ENCODE measurements around the gene PEX1.
"Not testable (repeated sequence)": the region's sequence is repeated elsewhere in the genome, so short reads cannot be mapped to it uniquely, and the experiment has no call there.

The PEX1 gene

GRCh38 chr7:92513167-92513902 is 15.0 kb downstream of the PEX1 start:
- H3K4me3 ChIP-seq (ENCODE audit: low read depth, low read length), result no peak overlapping the region
- DNase-seq (ENCODE audit: low read depth), result no peak

GRCh38 chr7:92508946-92509345 is 19.4 kb downstream of the PEX1 start:
- H3K4me3 ChIP-seq (ENCODE audit: low read depth, low read length), result no peak overlapping the region
- DNase-seq (ENCODE audit: low read depth), result no peak

GRCh38 chr7:92506363-92506762 is 22.0 kb downstream of the PEX1 start:
- no peak for DNase-seq (ENCODE audit: low read depth)
- no peak overlapping the region for H3K4me3 ChIP-seq (ENCODE audit: low read depth, low read length)

GRCh38 chr7:92504563-92504962 is 23.8 kb downstream of the PEX1 start:
- no peak overlapping the region for H3K4me3 ChIP-seq (ENCODE audit: low read depth, low read length)
- DNase-seq (ENCODE audit: low read depth), result no peak

GRCh38 chr7:92503767-92504166 is 24.6 kb downstream of the PEX1 start:
- no peak overlapping the region for H3K4me3 ChIP-seq (ENCODE audit: low read depth, low read length)
- DNase-seq (ENCODE audit: low read depth), result no peak

- DNase-seq (ENCODE audit: low read depth), result no peak
- H3K4me3 ChIP-seq (ENCODE audit: low read depth, low read length), result no peak overlapping the region
These were observed 29.8 kb downstream of the PEX1 start for GRCh38 chr7:92498557-92498956.

- peak; percentile 9 for DNase-seq (ENCODE audit: low read depth)
- H3K4me3 ChIP-seq (ENCODE audit: low read depth, low read length), result no peak overlapping the region
These were observed 31.4 kb downstream of the PEX1 start for GRCh38 chr7:92496876-92497275.

GRCh38 chr7:92489634-92490033 is 38.7 kb downstream of the PEX1 start:
- DNase-seq (ENCODE audit: low read depth), result no peak
- no peak overlapping the region for H3K4me3 ChIP-seq (ENCODE audit: low read depth, low read length)

- DNase-seq (ENCODE audit: low read depth), result no peak
- H3K4me3 ChIP-seq (ENCODE audit: low read depth, low read length), result no peak overlapping the region
These were observed 40.5 kb downstream of the PEX1 start for GRCh38 chr7:92487804-92488203.

GRCh38 chr7:92485974-92486373 is 42.3 kb downstream of the PEX1 start:
- no peak for DNase-seq (ENCODE audit: low read depth)
- H3K4me3 ChIP-seq (ENCODE audit: low read depth, low read length), result no peak overlapping the region

GRCh38 chr7:92485267-92485892 is 42.9 kb downstream of the PEX1 start:
- DNase-seq (ENCODE audit: low read depth), result no peak
- no peak overlapping the region for H3K4me3 ChIP-seq (ENCODE audit: low read depth, low read length)

GRCh38 chr7:92484226-92484625 is 44.1 kb downstream of the PEX1 start:
- not testable (repeated sequence) for DNase-seq (ENCODE audit: low read depth); H3K4me3 ChIP-seq (ENCODE audit: low read depth, low read length)

GRCh38 chr7:92483624-92484023 is 44.7 kb downstream of the PEX1 start:
- H3K4me3 ChIP-seq (ENCODE audit: low read depth, low read length); DNase-seq (ENCODE audit: low read depth): not testable (repeated sequence)

GRCh38 chr7:92479146-92479545 is 49.2 kb downstream of the PEX1 start:
- not testable (repeated sequence) for DNase-seq (ENCODE audit: low read depth); H3K4me3 ChIP-seq (ENCODE audit: low read depth, low read length)

- no peak overlapping the region for H3K4me3 ChIP-seq (ENCODE audit: low read depth, low read length)
- no peak for DNase-seq (ENCODE audit: low read depth)
These were observed 49.6 kb downstream of the PEX1 start for GRCh38 chr7:92478711-92479110.

GRCh38 chr7:92478095-92478494 is 50.2 kb downstream of the PEX1 start:
- no peak overlapping the region for H3K4me3 ChIP-seq (ENCODE audit: low read depth, low read length)
- DNase-seq (ENCODE audit: low read depth), result no peak

GRCh38 chr7:92477681-92478080 is 50.6 kb downstream of the PEX1 start, which contains the start of gene ERVW-1:
ERVW-1 (minus strand) TSS chr7:92477946; CDS start chr7:92470381, 7,565 bp downstream.
- not testable (repeated sequence) for DNase-seq (ENCODE audit: low read depth); H3K4me3 ChIP-seq (ENCODE audit: low read depth, low read length)

- H3K4me3 ChIP-seq (ENCODE audit: low read depth, low read length); DNase-seq (ENCODE audit: low read depth): not testable (repeated sequence)
These were observed 52.3 kb downstream of the PEX1 start for GRCh38 chr7:92475851-92476590.

GRCh38 chr7:92475261-92475770 is 53.0 kb downstream of the PEX1 start:
- H3K4me3 ChIP-seq (ENCODE audit: low read depth, low read length); DNase-seq (ENCODE audit: low read depth): not testable (repeated sequence)

GRCh38 chr7:92473989-92474388 is 54.3 kb downstream of the PEX1 start:
- not testable (repeated sequence) for DNase-seq (ENCODE audit: low read depth); H3K4me3 ChIP-seq (ENCODE audit: low read depth, low read length)

Data from skeletal muscle cell (primary cell).